Measurements from ENCODE around the gene KCNC3. TPM values are rescaled to one million over a fixed set of nuclear protein-coding genes. Genes with fewer than 3 reads are reported as not detected.

The KCNC3 gene
- total RNA-seq, 4 donors from 2014 or later = 0.32 to 0.69 (median 0.37) TPM

DNA sequence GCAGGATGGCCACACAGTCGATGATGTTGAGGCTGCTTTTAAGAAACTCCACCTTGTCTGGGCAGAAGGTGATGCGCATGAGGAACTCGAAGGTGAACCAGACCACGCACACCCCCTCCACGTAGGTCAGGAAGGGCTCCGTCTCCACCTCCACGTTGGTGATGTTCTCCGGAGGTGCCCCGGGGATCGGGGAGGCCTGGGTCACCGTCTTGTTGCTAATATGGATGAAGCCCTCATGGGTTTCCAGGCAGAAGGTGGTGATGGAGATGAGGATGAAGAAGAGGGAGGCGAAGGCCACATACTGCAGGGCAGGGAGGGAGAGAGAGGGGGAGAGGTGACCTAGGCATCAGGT, 5.4 kb downstream of the KCNC3 start:
- Histone ChIP-seq H3K4me3 (no peak overlapping the region), H3K36me3 (no peaks in the 10 kb centered on the region), H3K27ac (replicated peaks in 1 of 4) (no peak overlapping the region), H3K27me3 (peaks cover 0 to 62% (median 23%) of the 10 kb centered on the region in 4 donors), H3K4me1 (peaks cover 9 to 28% (median 23%) of the 10 kb centered on the region in 4 donors), H3K9me3 (no peaks in the 10 kb centered on the region)
- intact Hi-C loops (cut with DNase I) = no loop called here
- no peak for DNase-seq (ENCODE audit: extremely low spot score)
- WGBS = 88% methylated on average over 11 of the region's 12 CpGs
- no peak for TF ChIP-seq POLR2A (IDR thresholded peaks at IDR 0.05; ENCODE audit: low read depth)
- no peak for TF ChIP-seq EP300 (IDR thresholded peaks at IDR 0.05)
- no peak for TF ChIP-seq POLR2AphosphoS5 (IDR thresholded peaks at IDR 0.05)
- TF ChIP-seq, protein P1, sequence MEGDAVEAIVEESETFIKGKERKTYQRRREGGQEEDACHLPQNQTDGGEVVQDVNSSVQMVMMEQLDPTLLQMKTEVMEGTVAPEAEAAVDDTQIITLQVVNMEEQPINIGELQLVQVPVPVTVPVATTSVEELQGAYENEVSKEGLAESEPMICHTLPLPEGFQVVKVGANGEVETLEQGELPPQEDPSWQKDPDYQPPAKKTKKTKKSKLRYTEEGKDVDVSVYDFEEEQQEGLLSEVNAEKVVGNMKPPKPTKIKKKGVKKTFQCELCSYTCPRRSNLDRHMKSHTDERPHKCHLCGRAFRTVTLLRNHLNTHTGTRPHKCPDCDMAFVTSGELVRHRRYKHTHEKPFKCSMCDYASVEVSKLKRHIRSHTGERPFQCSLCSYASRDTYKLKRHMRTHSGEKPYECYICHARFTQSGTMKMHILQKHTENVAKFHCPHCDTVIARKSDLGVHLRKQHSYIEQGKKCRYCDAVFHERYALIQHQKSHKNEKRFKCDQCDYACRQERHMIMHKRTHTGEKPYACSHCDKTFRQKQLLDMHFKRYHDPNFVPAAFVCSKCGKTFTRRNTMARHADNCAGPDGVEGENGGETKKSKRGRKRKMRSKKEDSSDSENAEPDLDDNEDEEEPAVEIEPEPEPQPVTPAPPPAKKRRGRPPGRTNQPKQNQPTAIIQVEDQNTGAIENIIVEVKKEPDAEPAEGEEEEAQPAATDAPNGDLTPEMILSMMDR (IDR thresholded peaks at IDR 0.05) = no peak

DNA sequence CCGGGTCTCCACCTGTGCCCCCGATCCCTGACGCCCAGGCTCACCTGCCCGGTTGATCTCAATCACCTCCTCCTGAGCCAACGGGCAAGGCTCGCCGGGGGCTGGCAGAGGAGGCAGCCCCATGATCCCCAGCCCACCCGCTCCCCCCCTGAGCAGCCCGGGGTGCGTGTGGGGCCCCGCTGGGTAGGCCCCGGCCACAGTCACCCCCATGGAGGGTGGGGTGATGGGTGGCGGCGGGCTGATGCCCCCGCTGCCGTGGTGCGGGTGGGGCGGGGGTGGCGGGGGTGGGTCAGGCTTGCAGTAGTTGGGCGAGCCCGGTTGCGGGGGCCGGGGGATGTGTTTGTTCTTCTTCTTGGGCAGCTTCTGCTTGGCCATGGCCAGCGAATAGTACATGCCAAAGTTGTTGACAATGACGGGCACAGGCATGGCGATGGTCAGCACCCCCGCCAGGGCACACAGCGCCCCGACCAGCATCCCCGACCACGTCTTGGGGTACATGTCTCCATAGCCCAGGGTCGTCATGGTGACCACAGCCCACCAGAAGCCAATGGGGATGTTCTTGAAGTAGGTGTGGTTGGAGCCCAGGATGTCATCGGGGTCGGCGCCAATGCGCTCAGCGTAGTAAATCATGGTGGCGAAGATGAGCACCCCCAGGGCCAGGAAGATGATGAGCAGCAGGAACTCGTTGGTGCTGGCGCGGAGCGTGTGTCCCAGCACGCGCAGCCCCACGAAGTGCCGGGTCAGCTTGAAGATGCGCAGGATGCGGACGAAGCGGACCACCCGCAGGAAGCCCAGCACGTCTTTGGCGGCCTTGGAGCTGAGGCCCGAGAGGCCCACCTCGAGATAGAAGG, 6.0 kb downstream of the KCNC3 start:
- intact Hi-C loops (cut with DNase I) = no loop called here
- TF ChIP-seq, protein P1 (IDR thresholded peaks at IDR 0.05) = no peak
- TF ChIP-seq EP300 (IDR thresholded peaks at IDR 0.05) (no peak), POLR2A (IDR thresholded peaks at IDR 0.05; ENCODE audit: low read depth) (no peak), POLR2AphosphoS5 (IDR thresholded peaks at IDR 0.05) (no peak)
- no peak for DNase-seq (ENCODE audit: extremely low spot score)
- Histone ChIP-seq H3K27me3 (peaks cover 0 to 58% (median 22%) of the 10 kb centered on the region in 4 donors), H3K4me3 (no peak overlapping the region), H3K27ac (replicated peaks in 1 of 4) (no peak overlapping the region), H3K9me3 (no peaks in the 10 kb centered on the region), H3K36me3 (no peaks in the 10 kb centered on the region), H3K4me1 (peaks cover 9 to 24% (median 19%) of the 10 kb centered on the region in 4 donors)
- WGBS = 92% methylated on average over 46 of the region's 55 CpGs

DNA sequence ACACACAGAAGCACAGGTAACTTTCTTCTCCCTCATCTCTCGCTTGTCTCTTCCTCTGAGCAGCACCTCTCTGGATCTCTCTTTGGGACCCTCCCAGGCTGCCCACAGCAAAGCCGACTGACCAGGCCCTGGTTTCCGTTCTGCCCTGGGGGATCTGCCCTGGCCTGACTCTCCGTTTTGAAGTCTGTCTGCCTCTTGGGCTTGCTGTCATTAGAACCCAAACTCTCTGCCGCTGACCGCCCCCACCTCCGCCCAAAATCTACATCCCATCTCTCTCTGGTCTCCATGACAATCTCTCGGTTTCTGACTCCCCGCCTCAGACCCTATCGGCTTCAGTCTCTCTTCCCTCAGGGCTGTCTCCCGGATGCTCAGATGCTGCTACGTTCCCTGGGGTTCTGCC, 6.9 kb downstream of the KCNC3 start:
- H3K36me3 ChIP-seq = no peaks in the 10 kb centered on the region
- DNase-seq (ENCODE audit: extremely low spot score) = no peak
- H3K4me3 ChIP-seq = no peak overlapping the region
- H3K27ac ChIP-seq (replicated peaks in 1 of 4) = no peak overlapping the region
- H3K9me3 ChIP-seq = no peaks in the 10 kb centered on the region
- WGBS = 72% methylated on average over 12 of the region's 12 CpGs
- TF ChIP-seq, protein P1 (IDR thresholded peaks at IDR 0.05) = no peak
- TF ChIP-seq POLR2A (IDR thresholded peaks at IDR 0.05; ENCODE audit: low read depth) = no peak
- no peak for TF ChIP-seq POLR2AphosphoS5 (IDR thresholded peaks at IDR 0.05)
- no peak for TF ChIP-seq EP300 (IDR thresholded peaks at IDR 0.05)
- peaks cover 9 to 18% (median 16%) of the 10 kb centered on the region in 4 donors for H3K4me1 ChIP-seq
- peaks cover 0 to 57% (median 14%) of the 10 kb centered on the region in 4 donors for H3K27me3 ChIP-seq
- intact Hi-C loops (cut with DNase I) = no loop called here

DNA sequence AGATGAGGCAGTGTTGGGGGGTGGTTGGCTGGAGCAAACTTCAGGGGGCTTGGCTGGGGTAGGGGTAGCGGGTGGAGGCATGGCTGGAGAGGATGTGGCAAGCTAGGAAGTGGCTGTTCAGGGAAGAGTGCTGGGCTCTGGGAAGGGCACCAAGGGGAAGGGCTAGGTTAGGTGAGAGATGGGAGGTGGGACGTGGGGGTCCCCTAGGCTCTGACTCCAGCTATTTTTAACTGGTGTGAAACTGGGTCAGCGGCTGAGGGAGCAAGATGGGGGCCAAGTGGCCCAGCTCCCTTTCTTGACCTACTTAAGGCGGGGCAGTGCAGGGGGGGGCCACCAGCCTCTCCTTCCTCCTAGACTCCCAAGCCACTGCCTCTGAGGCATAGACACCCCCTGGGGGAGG, 7.3 kb downstream of the KCNC3 start:
- no peak overlapping the region for H3K27ac ChIP-seq (replicated peaks in 1 of 4)
- WGBS = 89% methylated on average over 4 of the region's 4 CpGs
- intact Hi-C loops (cut with DNase I) = no loop called here
- H3K36me3 ChIP-seq = no peaks in the 10 kb centered on the region
- H3K4me3 ChIP-seq = no peak overlapping the region
- no peaks in the 10 kb centered on the region for H3K9me3 ChIP-seq
- DNase-seq (ENCODE audit: extremely low spot score) = no peak
- TF ChIP-seq EP300 (IDR thresholded peaks at IDR 0.05) (no peak), POLR2AphosphoS5 (IDR thresholded peaks at IDR 0.05) (no peak), POLR2A (IDR thresholded peaks at IDR 0.05; ENCODE audit: low read depth) (no peak)
- TF ChIP-seq, protein P1 (IDR thresholded peaks at IDR 0.05) = no peak
- peaks cover 9 to 17% (median 16%) of the 10 kb centered on the region in 4 donors for H3K4me1 ChIP-seq
- peaks cover 0 to 57% (median 10%) of the 10 kb centered on the region in 4 donors for H3K27me3 ChIP-seq
